ENCODE results near the gene CACNA2D1. TPM values are rescaled to one million over a fixed set of nuclear protein-coding genes. Genes with fewer than 3 reads are reported as not detected.

CACNA2D1 gene
- total RNA-seq, 1 donor from 2014 or later: 32.9 TPM

GRCh38 chr7:82469207-82469606 is 25.6 kb upstream of the CACNA2D1 start:
- H3K4me1 Mint-ChIP-seq (ENCODE audit: low read depth): no peaks in the 10 kb centered on the region

GRCh38 chr7:82468435-82468834 is 24.9 kb upstream of the CACNA2D1 start:
- no peak overlapping the region for H3K4me3 Mint-ChIP-seq (ENCODE audit: unreplicated experiment)
- H3K9me3 Mint-ChIP-seq (ENCODE audit: low read depth): peaks cover 10% of the 10 kb centered on the region
- no peaks in the 10 kb centered on the region for H3K27me3 Mint-ChIP-seq (ENCODE audit: low read depth)
- no peak for TF ChIP-seq CTCF (IDR thresholded peaks at IDR 0.05)
- no peaks in the 10 kb centered on the region for H3K4me1 Mint-ChIP-seq (ENCODE audit: low read depth)
- H3K36me3 Mint-ChIP-seq (ENCODE audit: low read depth): peaks cover 5% of the 10 kb centered on the region
- no peak overlapping the region for H3K27ac Mint-ChIP-seq (ENCODE audit: unreplicated experiment)
- DNase-seq (ENCODE audit: low spot score): no peak

More at GRCh38 chr7:82469207-82469606, 25.6 kb upstream of the CACNA2D1 start:
- peaks cover 5% of the 10 kb centered on the region for H3K36me3 Mint-ChIP-seq (ENCODE audit: low read depth)
- H3K27ac Mint-ChIP-seq (ENCODE audit: unreplicated experiment): no peak overlapping the region
- H3K27me3 Mint-ChIP-seq (ENCODE audit: low read depth): no peaks in the 10 kb centered on the region
- DNase-seq (ENCODE audit: low spot score): no peak
- no peak for TF ChIP-seq CTCF (IDR thresholded peaks at IDR 0.05)
- H3K4me3 Mint-ChIP-seq (ENCODE audit: unreplicated experiment): no peak overlapping the region
- peaks cover 10% of the 10 kb centered on the region for H3K9me3 Mint-ChIP-seq (ENCODE audit: low read depth)

DNA sequence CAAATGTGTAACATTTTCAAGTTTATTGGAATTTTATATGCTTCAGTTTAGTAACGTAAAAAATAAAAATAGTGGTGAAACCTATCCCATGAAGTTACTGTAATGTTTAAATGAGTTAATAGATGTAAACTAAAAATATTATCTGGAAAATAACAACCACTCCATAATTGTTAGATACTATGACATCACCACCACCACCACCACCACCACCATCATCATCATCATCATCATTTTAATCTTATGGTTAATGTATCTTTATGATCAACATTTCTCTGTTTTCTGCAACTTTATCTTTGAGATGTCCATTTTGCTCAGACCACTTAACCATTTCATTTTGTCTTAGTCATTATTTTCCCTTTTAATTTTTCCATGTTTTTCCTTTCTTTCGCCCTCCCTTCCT is 23.4 kb upstream of the CACNA2D1 start:
- H3K9me3 Mint-ChIP-seq (ENCODE audit: low read depth): peaks cover 10% of the 10 kb centered on the region
- no peaks in the 10 kb centered on the region for H3K4me1 Mint-ChIP-seq (ENCODE audit: low read depth)
- H3K4me3 Mint-ChIP-seq (ENCODE audit: unreplicated experiment): no peak overlapping the region

DNA sequence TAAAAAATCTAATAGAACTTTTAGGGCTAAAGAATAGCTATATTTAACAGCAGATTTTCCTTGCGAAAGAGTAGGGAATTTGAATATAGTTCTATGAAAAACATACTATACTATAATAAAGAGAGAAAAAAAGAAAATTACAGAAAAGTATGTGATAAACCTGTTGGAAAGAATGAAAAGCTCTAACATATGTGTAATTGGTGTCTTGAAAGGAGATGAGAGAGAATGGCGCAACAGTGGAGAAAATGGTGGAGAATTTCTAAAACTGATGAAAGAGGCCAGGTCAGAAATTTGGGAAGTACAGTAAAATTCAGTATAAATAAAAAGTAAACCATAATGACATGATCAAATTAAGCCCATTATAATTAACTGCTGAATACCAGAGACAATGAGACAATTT is 20.8 kb upstream of the CACNA2D1 start:
- H3K4me3 Mint-ChIP-seq (ENCODE audit: unreplicated experiment): no peak overlapping the region
- TF ChIP-seq CTCF (IDR thresholded peaks at IDR 0.05): no peak
- H3K27me3 Mint-ChIP-seq (ENCODE audit: low read depth): no peaks in the 10 kb centered on the region
- peaks cover 5% of the 10 kb centered on the region for H3K36me3 Mint-ChIP-seq (ENCODE audit: low read depth)
- no peak overlapping the region for H3K27ac Mint-ChIP-seq (ENCODE audit: unreplicated experiment)
- H3K9me3 Mint-ChIP-seq (ENCODE audit: low read depth): peaks cover 10% of the 10 kb centered on the region
- no peaks in the 10 kb centered on the region for H3K4me1 Mint-ChIP-seq (ENCODE audit: low read depth)
- no peak for DNase-seq (ENCODE audit: low spot score)

More for the DNA sequence above, 23.4 kb upstream of the CACNA2D1 start:
- no peak for DNase-seq (ENCODE audit: low spot score)
- peaks cover 5% of the 10 kb centered on the region for H3K36me3 Mint-ChIP-seq (ENCODE audit: low read depth)
- H3K27me3 Mint-ChIP-seq (ENCODE audit: low read depth): no peaks in the 10 kb centered on the region
- TF ChIP-seq CTCF (IDR thresholded peaks at IDR 0.05): no peak
- H3K27ac Mint-ChIP-seq (ENCODE audit: unreplicated experiment): no peak overlapping the region

DNA sequence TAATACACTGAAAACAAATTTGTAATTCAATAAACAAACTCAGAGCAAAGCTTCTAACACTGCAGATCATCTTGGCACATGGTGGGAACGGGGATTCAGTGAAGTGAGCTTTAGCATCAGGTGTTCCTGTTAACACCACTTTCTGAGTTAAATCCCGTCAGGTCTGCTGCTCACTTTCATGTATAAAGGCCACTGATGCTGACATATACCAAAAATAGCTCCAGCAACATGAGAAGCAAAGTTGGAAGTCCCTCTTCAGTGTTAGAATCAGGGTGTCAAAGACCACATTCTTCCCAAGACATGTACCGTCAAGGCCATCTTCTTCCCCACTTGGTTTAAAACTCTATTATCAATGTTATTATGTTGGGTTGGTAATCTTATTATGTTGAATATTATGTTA is 11.7 kb upstream of the CACNA2D1 start:
- no peak overlapping the region for H3K4me3 Mint-ChIP-seq (ENCODE audit: unreplicated experiment)
- H3K27me3 Mint-ChIP-seq (ENCODE audit: low read depth): no peaks in the 10 kb centered on the region
- no peak for DNase-seq (ENCODE audit: low spot score)
- no peak for TF ChIP-seq CTCF (IDR thresholded peaks at IDR 0.05)
- H3K27ac Mint-ChIP-seq (ENCODE audit: unreplicated experiment): no peak overlapping the region
- no peaks in the 10 kb centered on the region for H3K4me1 Mint-ChIP-seq (ENCODE audit: low read depth)
- no peaks in the 10 kb centered on the region for H3K36me3 Mint-ChIP-seq (ENCODE audit: low read depth)
- H3K9me3 Mint-ChIP-seq (ENCODE audit: low read depth): no peaks in the 10 kb centered on the region
